IMR-90 (cell line): ENCODE measurements around the gene ATP5F1D. TPM values are rescaled to one million over a fixed set of nuclear protein-coding genes. Genes with fewer than 3 reads are reported as not detected.

Source experiments
- ATAC-seq: fragments of 200-7000 bp; cut with Tn5 transposase; 2 replicates; pipeline ENCODE4 v1.9.1; 2020; ENCODE audit warnings: low read depth, mild to moderate bottlenecking, moderate library complexity
- BruUV-seq: library from RNA; stranded (reverse); fragments of 400-500 nt; replicated peaks from 2 replicates; lab custom pipeline; 2021; lab: Mats Ljungman, UMichigan
- CTCF ChIA-PET: fragments of 300-600 bp; formaldehyde crosslinking; extraction: SDS; loops from one replicate; lab custom pipeline; 2021; ENCODE audit warnings: antibody characterized with exemption; lab: Yijun Ruan, JAX
- POLR2A ChIA-PET: fragments of 300-600 bp; sonication (Branson Sonifier 250); formaldehyde crosslinking; loops from one replicate; lab custom pipeline; 2022; ENCODE audit warnings: antibody characterized with exemption; ENCODE audit not compliant: unreplicated experiment; lab: Charles Lee
- DNase-seq: peaks from one replicate; pipeline ENCODE4 v3.0.0; 2013
- H2AFZ ChIP-seq: replicated peaks from 2 replicates; pipeline ENCODE3; 2013; ENCODE audit warnings: low read length, mild to moderate bottlenecking; ENCODE audit not compliant: poor library complexity
- H2AK5ac ChIP-seq: 2 replicates; pipeline ENCODE4 v1.6.1; 2013; ENCODE audit warnings: low read depth, low read length, inconsistent platforms
- H2AK9ac ChIP-seq: replicated peaks from 2 replicates; pipeline ENCODE3; 2013; ENCODE audit warnings: mild to moderate bottlenecking, low read depth, low read length, moderate library complexity; ENCODE audit not compliant: poor library complexity
- H2BK120ac ChIP-seq: 2 replicates; pipeline ENCODE4 v1.6.1; 2013; ENCODE audit warnings: low read depth, low read length, inconsistent platforms
- H2BK15ac ChIP-seq: 3 replicates; pipeline ENCODE4 v1.6.1; 2013; ENCODE audit warnings: low read depth, low read length, inconsistent platforms
- H2BK20ac ChIP-seq: 2 replicates; pipeline ENCODE4 v1.6.1; 2013; ENCODE audit warnings: low read depth, mild to moderate bottlenecking, inconsistent platforms, low read length, moderate library complexity
- H2BK5ac ChIP-seq: 2 replicates; pipeline ENCODE4 v1.6.1; 2013; ENCODE audit warnings: mild to moderate bottlenecking, low read depth, low read length, inconsistent platforms; ENCODE audit not compliant: poor library complexity, severe bottlenecking
- H3K14ac ChIP-seq: replicated peaks from 2 replicates; pipeline ENCODE4 v1.6.1; 2013; ENCODE audit warnings: low read depth, low read length, inconsistent platforms
- H3K18ac ChIP-seq: 2 replicates; pipeline ENCODE4 v1.6.1; 2013; ENCODE audit warnings: low read depth, low read length, control low read depth
- H3K23ac ChIP-seq: 2 replicates; pipeline ENCODE4 v1.6.1; 2013; ENCODE audit warnings: low read depth, low read length, inconsistent platforms
- H3K27ac ChIP-seq: 2 replicates; pipeline ENCODE4 v1.5.1; 2013; ENCODE audit warnings: mild to moderate bottlenecking, control low read depth, low read length; ENCODE audit not compliant: insufficient read depth
- H3K27me3 ChIP-seq: 2 replicates; pipeline ENCODE4 v1.6.1; 2013; ENCODE audit warnings: low read length; ENCODE audit not compliant: control insufficient read depth, insufficient read depth
- H3K36me3 ChIP-seq: 2 replicates; pipeline ENCODE4 v1.6.1; 2013; ENCODE audit warnings: low read length, mixed read lengths; ENCODE audit not compliant: control insufficient read depth, insufficient read depth
- H3K4ac ChIP-seq: 2 replicates; pipeline ENCODE4 v1.6.1; 2013; ENCODE audit warnings: low read depth, low read length, inconsistent platforms
- H3K4me1 ChIP-seq: 2 replicates; pipeline ENCODE4 v1.6.1; 2013; ENCODE audit warnings: low read length, mixed read lengths; ENCODE audit not compliant: control insufficient read depth, insufficient read depth
- H3K4me2 ChIP-seq: 2 replicates; pipeline ENCODE4 v1.6.1; 2013; ENCODE audit warnings: low read depth, mild to moderate bottlenecking, control low read depth, low read length, moderate library complexity
- H3K4me3 ChIP-seq: 2 replicates; pipeline ENCODE4 v1.5.1; 2013; ENCODE audit warnings: low read depth, mild to moderate bottlenecking, control low read depth, low read length, moderate library complexity; ENCODE audit not compliant: insufficient read depth
- H3K56ac ChIP-seq: 2 replicates; pipeline ENCODE4 v1.6.1; 2013; ENCODE audit warnings: low read length, inconsistent platforms; ENCODE audit not compliant: insufficient read depth; ENCODE audit errors: extremely low read depth
- H3K79me1 ChIP-seq, 2 experiments: 2 replicates each; pipeline ENCODE4 v1.6.1; 2013; ENCODE audit warnings: low read length in 2 of 2, inconsistent platforms in 1 of 2, low read depth in 1 of 2
- H3K9ac ChIP-seq: 2 replicates; pipeline ENCODE4 v1.6.1; 2013; ENCODE audit warnings: low read depth, low read length, control low read depth
- H3K9me1 ChIP-seq: 2 replicates; pipeline ENCODE4 v1.6.1; 2013; ENCODE audit warnings: low read length, inconsistent platforms; ENCODE audit not compliant: insufficient read depth
- H3K9me3 ChIP-seq: 2 replicates; pipeline ENCODE4 v1.6.1; 2013; ENCODE audit warnings: low read length; ENCODE audit not compliant: control insufficient read depth, insufficient read depth
- H4K20me1 ChIP-seq: 2 replicates; pipeline ENCODE4 v1.6.1; 2013; ENCODE audit warnings: low read length, inconsistent platforms; ENCODE audit not compliant: insufficient read depth
- H4K5ac ChIP-seq: 2 replicates; pipeline ENCODE4 v1.6.1; 2013; ENCODE audit warnings: mild to moderate bottlenecking, low read depth, low read length, control low read depth
- H4K8ac ChIP-seq, 2 experiments: 2 replicates each; pipeline ENCODE4 v1.6.1; 2013; ENCODE audit warnings: low read depth in 2 of 2, low read length in 2 of 2, control low read depth in 1 of 2, inconsistent platforms in 1 of 2
- H4K91ac ChIP-seq: 2 replicates; pipeline ENCODE4 v1.6.1; 2013; ENCODE audit warnings: low read depth, low read length, inconsistent platforms; ENCODE audit not compliant: insufficient read depth
- MAZ ChIP-seq: IDR thresholded peaks from 2 replicates; pipeline ENCODE4 v1.6.1; 2012; ENCODE audit warnings: low read depth, mild to moderate bottlenecking, low read length, improper control_type of control experiment, moderate library complexity, borderline replicate concordance
- MXI1 ChIP-seq: IDR thresholded peaks from 2 replicates; pipeline ENCODE4 v1.6.1; 2012; ENCODE audit warnings: low read depth, mild to moderate bottlenecking, low read length, moderate library complexity, borderline replicate concordance
- RCOR1 ChIP-seq: IDR thresholded peaks from 2 replicates; pipeline ENCODE4 v1.6.1; 2012; ENCODE audit warnings: mild to moderate bottlenecking, low read length, improper control_type of control experiment; ENCODE audit not compliant: insufficient replicate concordance
- WGBS, 2 experiments: methylation state at CpG; one replicate each; pipeline versions ENCODE4 v1.1.5 to v1.1.7; 2013; ENCODE audit warnings: missing lambda C conversion rate in 2 of 2; ENCODE audit not compliant: insufficient read length in 1 of 2; ENCODE audit errors: extremely low coverage in 2 of 2; 5-methylcytosine and 5-hydroxymethylcytosine counted together
- dilution Hi-C: fragments of 300-500 bp; cut with HindIII; formaldehyde crosslinking; loops from one replicate; pipeline ENCODE4 v1.14.3; 2018; ENCODE audit warnings: low sequenced_read_pairs; ENCODE audit not compliant: unreplicated experiment
- in situ Hi-C: fragments of 300-500 bp; cut with MboI; formaldehyde crosslinking; loops from 3 replicates; pipeline ENCODE4 v1.14.3; 2019; ENCODE audit warnings: low sequenced_read_pairs, inconsistent platforms, mixed read lengths
- intact Hi-C: fragments of 100-400 bp; cut with micrococcal nuclease; formaldehyde crosslinking; loops from 2 replicates; pipeline ENCODE4 v1.10.0; 2022
- polyA plus RNA-seq, 3 experiments: library from polyadenylated mRNA; depleted of rRNA; stranded (reverse); fragments of >200 nt; gene quantifications; 2 replicates each; pipeline ENCODE4 v1.2.3, GENCODE V29; 2012; ENCODE audit warnings: low replicate concordance in 1 of 3
- total RNA-seq: library from RNA; depleted of rRNA; stranded (reverse); fragments of >200 nt; gene quantifications from 2 replicates; pipeline ENCODE4 v1.2.3, GENCODE V29; 2012

The ATP5F1D gene
- total and polyA plus RNA-seq, 2 of the 4 experiments (the other 2 are of a cell fraction) = 7.3 to 140 TPM

DNA sequence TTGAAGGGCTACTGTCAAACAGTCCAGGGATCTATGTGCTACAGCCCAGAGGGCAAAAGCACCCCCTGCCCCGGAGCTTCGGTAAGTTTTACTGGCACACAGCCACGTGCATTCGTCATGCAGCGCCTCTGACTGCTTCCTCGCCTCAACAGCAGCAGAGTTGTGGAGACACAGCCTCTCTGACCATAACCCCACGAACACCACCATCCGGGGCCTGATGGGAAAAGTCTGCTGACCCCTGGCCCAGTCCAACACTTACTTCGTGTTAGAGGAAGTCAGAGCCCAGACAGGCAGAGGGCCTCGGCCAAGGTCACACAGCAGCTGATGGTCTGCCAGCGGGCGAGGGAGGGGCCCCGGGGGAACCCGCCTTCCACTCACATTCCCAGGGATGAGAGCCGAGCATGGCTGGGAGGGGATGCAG, 8.9 kb upstream of the ATP5F1D start:
- Histone ChIP-seq H3K9me1 (no peaks in the 10 kb centered on the region), H3K27me3 (no peaks in the 10 kb centered on the region), H3K14ac (no peak overlapping the region), H2BK5ac (no peak overlapping the region), H3K27ac (peak overlapping the region; percentile 39; the same call in 1 of the 2 replicates), H3K23ac (no peak overlapping the region), H2AFZ (peak overlapping the region; percentile 56), H3K36me3 (peaks cover 48% of the 10 kb centered on the region), H4K5ac (no peak overlapping the region), H3K18ac (no peak overlapping the region), H3K4ac (peak overlapping the region; percentile 29; the same call in 1 of the 2 replicates), H3K9ac (no peak overlapping the region), H3K4me3 (no peak overlapping the region), H2BK15ac (no peak overlapping the region), H3K79me1 (peaks cover 10 to 38% of the 10 kb centered on the region in 2 experiments), H4K91ac (no peak overlapping the region), H3K4me2 (no peak overlapping the region; the same call in 1 of the 2 replicates), H2BK20ac (no peak overlapping the region), H2AK9ac (peak overlapping the region; percentile 87), H2BK120ac (no peak overlapping the region), H3K56ac (no peak overlapping the region), H4K8ac (no peak overlapping the region), H4K20me1 (peaks cover 38% of the 10 kb centered on the region), H3K9me3 (no peaks in the 10 kb centered on the region), H3K4me1 (peaks cover 20% of the 10 kb centered on the region), H2AK5ac (no peak overlapping the region)
- ChIA-PET POLR2A (no interaction called here), CTCF (no interaction called here)
- intact Hi-C loops = no loop called here
- dilution Hi-C loops = no loop called here
- BruUV-seq = no TSS peak
- in situ Hi-C loops = no loop called here
- whole genome bisulfite sequencing, 2 experiments = 80% methylated on average over 1 of the region's 15 CpGs; no CpG with 5 or more reads in 1 of the 2 experiments
- TF ChIP-seq MXI1 = peak; percentile 27; the same call in 1 of the 2 replicates
- TF ChIP-seq RCOR1 = no peak
- TF ChIP-seq MAZ = peak; percentile 53; the same call in 1 of the 2 replicates
- ATAC-seq = peak; percentile 10
- peak; percentile 72 for DNase-seq
